Natural killer cell (primary cell): ENCODE measurements around the gene SLC26A3. TPM values are rescaled to one million over a fixed set of nuclear protein-coding genes. Genes with fewer than 3 reads are reported as not detected.

Source experiments
- ATAC-seq, 3 donors: fragments of 150-1000 bp in 2 of 3; fragments of 200-7000 bp in 1 of 3; cut with Tn5 transposase; 1 replicate in 1 of 3; 2 replicates in 2 of 3; pipeline ENCODE4 v1.10.0; 2021; ENCODE audit warnings: mild to moderate bottlenecking in 2 of 3, moderate library complexity in 2 of 3
- DNase-seq, 2 donors: peaks; one replicate each; pipeline versions ENCODE4 v3.0.0 to v3.0.0-alpha.2; 2013 to 2021; ENCODE audit warnings: mixed read lengths in 1 of 2
- H3K27ac ChIP-seq: one replicate; pipeline ENCODE4 v1.5.1; 2013; ENCODE audit warnings: mild to moderate bottlenecking, low read length
- H3K27me3 ChIP-seq: one replicate; pipeline ENCODE4 v1.6.1; 2013; ENCODE audit warnings: low read length; ENCODE audit not compliant: control insufficient read depth, insufficient read depth
- H3K36me3 ChIP-seq: one replicate; pipeline ENCODE4 v1.6.1; 2013; ENCODE audit warnings: low read length; ENCODE audit not compliant: control insufficient read depth, insufficient read depth
- H3K4me1 ChIP-seq: one replicate; pipeline ENCODE4 v1.6.1; 2013; ENCODE audit warnings: low read length; ENCODE audit not compliant: control insufficient read depth, insufficient read depth
- H3K4me3 ChIP-seq: one replicate; pipeline ENCODE4 v1.5.1; 2013; ENCODE audit warnings: low read length
- H3K9me3 ChIP-seq: one replicate; pipeline ENCODE4 v1.6.1; 2013; ENCODE audit warnings: low read length; ENCODE audit not compliant: control insufficient read depth, insufficient read depth
- H3K27ac Mint-ChIP-seq, 2 donors: one replicate each; pipeline ENCODE4 v1.8.0; 2022; ENCODE audit warnings: mild to moderate bottlenecking in 2 of 2, mixed read lengths in 2 of 2, moderate library complexity in 1 of 2
- H3K27me3 Mint-ChIP-seq, 2 donors: one replicate each; pipeline ENCODE4 v1.8.0; 2022; ENCODE audit warnings: low read depth in 2 of 2, mixed read lengths in 2 of 2
- H3K36me3 Mint-ChIP-seq: one replicate; pipeline ENCODE4 v1.8.0; 2022; ENCODE audit warnings: mixed read lengths
- H3K4me1 Mint-ChIP-seq, 2 donors: one replicate each; pipeline ENCODE4 v1.8.0; 2022; ENCODE audit warnings: mixed read lengths in 2 of 2
- H3K4me3 Mint-ChIP-seq: one replicate; pipeline ENCODE4 v1.8.0; 2022; ENCODE audit warnings: mild to moderate bottlenecking, moderate library complexity, mixed read lengths
- H3K9me3 Mint-ChIP-seq, 2 donors: one replicate each; pipeline ENCODE4 v1.8.0; 2022; ENCODE audit warnings: mixed read lengths in 2 of 2
- CTCF ChIP-seq: fragments of 200-600 bp; IDR thresholded peaks from one replicate; pipeline ENCODE4 v1.8.0; 2022; ENCODE audit warnings: antibody characterized with exemption
- WGBS: methylation state at CpG from one replicate; pipeline ENCODE4 v1.1.7; 2013; ENCODE audit warnings: missing lambda C conversion rate; ENCODE audit not compliant: insufficient coverage; 5-methylcytosine and 5-hydroxymethylcytosine counted together
- intact Hi-C: fragments of 100-400 bp; cut with micrococcal nuclease; formaldehyde crosslinking; loops from one replicate; pipeline ENCODE4 v1.14.2; 2022
- total RNA-seq, 4 donors: library from RNA; stranded (reverse); fragments of 120-200 nt in 1 of 4; gene quantifications; one replicate each; pipeline versions ENCODE4 v1.2.3 to v1.2.4, GENCODE V29; 2013 to 2022

Gene SLC26A3
- total RNA-seq, 3 donors from 2014 or later (not counting 1 experiment from before 2014, with no cell fraction given) = not detected

- DNase-seq (no peak), ATAC-seq (no peak)
- Histone ChIP-seq H3K9me3 (no peaks in the 10 kb centered on the region), H3K36me3 (no peaks in the 10 kb centered on the region), H3K4me1 (no peaks in the 10 kb centered on the region), H3K27me3 (no peaks in the 10 kb centered on the region), H3K27ac (no peak overlapping the region), H3K4me3 (no peak overlapping the region)
- WGBS = 87% methylated on average over 3 of the region's 3 CpGs
- Mint-ChIP-seq H3K4me3 (no peak overlapping the region), H3K4me1 (no peaks in the 10 kb centered on the region), H3K36me3 (no peaks in the 10 kb centered on the region), H3K9me3 (no peaks in the 10 kb centered on the region), H3K27ac (no peak overlapping the region), H3K27me3 (peaks cover 0 to 9% of the 10 kb centered on the region in 2 donors)
- no peak for TF ChIP-seq CTCF
- intact Hi-C loops = no loop called here
These were observed 20.6 kb downstream of the SLC26A3 start for GRCh38 chr7:107782374-107782773.

- Mint-ChIP-seq H3K9me3 (no peaks in the 10 kb centered on the region), H3K4me3 (no peak overlapping the region), H3K4me1 (no peaks in the 10 kb centered on the region), H3K36me3 (no peaks in the 10 kb centered on the region), H3K27me3 (no peaks in the 10 kb centered on the region), H3K27ac (no peak overlapping the region)
- Histone ChIP-seq H3K9me3 (no peaks in the 10 kb centered on the region), H3K4me1 (no peaks in the 10 kb centered on the region), H3K4me3 (no peak overlapping the region), H3K27ac (no peak overlapping the region), H3K27me3 (no peaks in the 10 kb centered on the region), H3K36me3 (no peaks in the 10 kb centered on the region)
- TF ChIP-seq CTCF = no peak
- 88% methylated on average over 5 of the region's 6 CpGs for WGBS
- intact Hi-C loops = no loop called here
- ATAC-seq (no peak), DNase-seq (no peak)
These were observed 23.4 kb downstream of the SLC26A3 start for GRCh38 chr7:107779647-107780099.

- H3K36me3 ChIP-seq = no peaks in the 10 kb centered on the region
- H3K9me3 ChIP-seq = no peaks in the 10 kb centered on the region
- DNase-seq = no peak
- Mint-ChIP-seq H3K9me3 (no peaks in the 10 kb centered on the region), H3K4me1 (no peaks in the 10 kb centered on the region), H3K27me3 (no peaks in the 10 kb centered on the region), H3K27ac (no peak overlapping the region), H3K4me3 (no peak overlapping the region), H3K36me3 (no peaks in the 10 kb centered on the region)
- intact Hi-C loops = no loop called here
- ATAC-seq = no peak
- H3K4me3 ChIP-seq = no peak overlapping the region
- H3K4me1 ChIP-seq = no peaks in the 10 kb centered on the region
- no peak overlapping the region for H3K27ac ChIP-seq
- TF ChIP-seq CTCF = no peak
- 92% methylated on average over 3 of the region's 4 CpGs for WGBS
- H3K27me3 ChIP-seq = no peaks in the 10 kb centered on the region
These were observed 24.7 kb downstream of the SLC26A3 start for GRCh38 chr7:107778283-107778682.

GRCh38 chr7:107777702-107778101, 25.3 kb downstream of the SLC26A3 start:
- no peak overlapping the region for H3K4me3 ChIP-seq
- Mint-ChIP-seq H3K27me3 (no peaks in the 10 kb centered on the region), H3K36me3 (no peaks in the 10 kb centered on the region), H3K27ac (no peak overlapping the region), H3K9me3 (no peaks in the 10 kb centered on the region), H3K4me1 (no peaks in the 10 kb centered on the region), H3K4me3 (no peak overlapping the region)
- intact Hi-C loops = no loop called here
- DNase-seq (no peak), ATAC-seq (no peak)
- WGBS = 86% methylated on average over 3 of the region's 3 CpGs
- no peaks in the 10 kb centered on the region for H3K36me3 ChIP-seq
- TF ChIP-seq CTCF = no peak
- H3K27me3 ChIP-seq = no peaks in the 10 kb centered on the region
- H3K27ac ChIP-seq = no peak overlapping the region
- H3K9me3 ChIP-seq = no peaks in the 10 kb centered on the region
- no peaks in the 10 kb centered on the region for H3K4me1 ChIP-seq
